Loucy (cell line): ENCODE measurements around the gene TLE3.
A peak's percentile ranks its signal among the peaks of the same experiment; 100 is the strongest.
"Not testable (repeated sequence)": the region's sequence is repeated elsewhere in the genome, so short reads cannot be mapped to it uniquely, and the experiment has no call there.

ENCODE experiments used
- H2AFZ ChIP-seq: fragments of 200-600 bp; sonication (generic); 2 replicates; pipeline ENCODE4 v1.6.0; 2016; ENCODE audit warnings: antibody characterized with exemption, mild to moderate bottlenecking, low read length, moderate library complexity
- H3F3A ChIP-seq: fragments of 200-600 bp; 2 replicates; pipeline ENCODE4 v1.6.0; 2016; ENCODE audit warnings: antibody characterized with exemption, low read depth, mild to moderate bottlenecking
- H3K27me3 ChIP-seq: fragments of 200-600 bp; sonication (generic); 2 replicates; pipeline ENCODE4 v1.6.1; 2014; ENCODE audit warnings: low read length, mild to moderate bottlenecking; ENCODE audit not compliant: insufficient read depth, poor library complexity, severe bottlenecking
- H3K36me3 ChIP-seq: fragments of 200-600 bp; sonication (generic); 2 replicates; pipeline ENCODE4 v1.6.1; 2016; ENCODE audit warnings: low read length; ENCODE audit not compliant: insufficient read depth
- H3K4me1 ChIP-seq: fragments of 200-600 bp; sonication (generic); 2 replicates; pipeline ENCODE4 v1.5.1; 2014; ENCODE audit warnings: low read length, mild to moderate bottlenecking; ENCODE audit not compliant: insufficient read depth, poor library complexity, severe bottlenecking
- H3K4me2 ChIP-seq: fragments of 200-600 bp; sonication (generic); 2 replicates; pipeline ENCODE4 v1.6.0; 2014; ENCODE audit warnings: antibody characterized with exemption, low read length, low read depth, mild to moderate bottlenecking; ENCODE audit not compliant: poor library complexity, severe bottlenecking
- H3K4me3 ChIP-seq: fragments of 200-600 bp; sonication (generic); 2 replicates; pipeline ENCODE4 v1.5.1; 2014; ENCODE audit warnings: low read length, mild to moderate bottlenecking, mixed read lengths; ENCODE audit not compliant: poor library complexity, severe bottlenecking
- H3K79me2 ChIP-seq: fragments of 200-600 bp; sonication (generic); 2 replicates; pipeline ENCODE4 v1.6.1; 2014; ENCODE audit warnings: low read length; ENCODE audit not compliant: insufficient read depth
- H3K9ac ChIP-seq: fragments of 200-600 bp; sonication (generic); 2 replicates; pipeline ENCODE4 v1.6.0; 2014; ENCODE audit warnings: mild to moderate bottlenecking, low read depth, low read length, moderate library complexity; ENCODE audit not compliant: poor library complexity, severe bottlenecking
- H3K9me2 ChIP-seq: fragments of 200-600 bp; sonication (generic); replicated peaks from 2 replicates; pipeline ENCODE4 v1.6.1; 2016; ENCODE audit warnings: low read depth, low read length, mixed read lengths
- H3K9me3 ChIP-seq: fragments of 200-600 bp; sonication (generic); 2 replicates; pipeline ENCODE4 v1.6.1; 2014; ENCODE audit warnings: mild to moderate bottlenecking, antibody characterized with exemption, low read length, low read depth; ENCODE audit not compliant: insufficient read depth
- H4K20me1 ChIP-seq: fragments of 200-600 bp; sonication (generic); 2 replicates; pipeline ENCODE4 v1.6.0; 2014; ENCODE audit warnings: antibody characterized with exemption, low read length, mild to moderate bottlenecking; ENCODE audit not compliant: insufficient read depth, poor library complexity, severe bottlenecking
- EZH2phosphoT487 ChIP-seq: fragments of 200-600 bp; IDR thresholded peaks from 2 replicates; pipeline ENCODE4 v1.6.1; 2018; ENCODE audit warnings: antibody characterized with exemption, mild to moderate bottlenecking, moderate library complexity, borderline replicate concordance
- TF ChIP-seq, protein P1 (sequence below): fragments of 200-600 bp; sonication (generic); conservative IDR thresholded peaks from 2 replicates; pipeline ENCODE4 v1.5.1; 2014; ENCODE audit warnings: mild to moderate bottlenecking, antibody characterized with exemption, low read length

The TLE3 gene

GRCh38 chr15:70140025-70140542 lies 42.4 kb upstream of the TLE3 start:
- Histone ChIP-seq H3K4me3 (no peak overlapping the region), H3K36me3 (no peaks in the 10 kb centered on the region), H4K20me1 (no peaks in the 10 kb centered on the region), H3K9me2 (no peaks in the 10 kb centered on the region), H3K79me2 (no peaks in the 10 kb centered on the region), H3K27me3 (no peaks in the 10 kb centered on the region), H3K4me1 (peaks cover 37% of the 10 kb centered on the region), H3K9ac (no peak overlapping the region), H2AFZ (no peak overlapping the region), H3F3A (no peaks in the 10 kb centered on the region), H3K4me2 (peak overlapping the region; percentile 9), H3K9me3 (no peaks in the 10 kb centered on the region)
- no peak for TF ChIP-seq EZH2phosphoT487
- TF ChIP-seq, protein P1, sequence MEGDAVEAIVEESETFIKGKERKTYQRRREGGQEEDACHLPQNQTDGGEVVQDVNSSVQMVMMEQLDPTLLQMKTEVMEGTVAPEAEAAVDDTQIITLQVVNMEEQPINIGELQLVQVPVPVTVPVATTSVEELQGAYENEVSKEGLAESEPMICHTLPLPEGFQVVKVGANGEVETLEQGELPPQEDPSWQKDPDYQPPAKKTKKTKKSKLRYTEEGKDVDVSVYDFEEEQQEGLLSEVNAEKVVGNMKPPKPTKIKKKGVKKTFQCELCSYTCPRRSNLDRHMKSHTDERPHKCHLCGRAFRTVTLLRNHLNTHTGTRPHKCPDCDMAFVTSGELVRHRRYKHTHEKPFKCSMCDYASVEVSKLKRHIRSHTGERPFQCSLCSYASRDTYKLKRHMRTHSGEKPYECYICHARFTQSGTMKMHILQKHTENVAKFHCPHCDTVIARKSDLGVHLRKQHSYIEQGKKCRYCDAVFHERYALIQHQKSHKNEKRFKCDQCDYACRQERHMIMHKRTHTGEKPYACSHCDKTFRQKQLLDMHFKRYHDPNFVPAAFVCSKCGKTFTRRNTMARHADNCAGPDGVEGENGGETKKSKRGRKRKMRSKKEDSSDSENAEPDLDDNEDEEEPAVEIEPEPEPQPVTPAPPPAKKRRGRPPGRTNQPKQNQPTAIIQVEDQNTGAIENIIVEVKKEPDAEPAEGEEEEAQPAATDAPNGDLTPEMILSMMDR = no peak

DNA sequence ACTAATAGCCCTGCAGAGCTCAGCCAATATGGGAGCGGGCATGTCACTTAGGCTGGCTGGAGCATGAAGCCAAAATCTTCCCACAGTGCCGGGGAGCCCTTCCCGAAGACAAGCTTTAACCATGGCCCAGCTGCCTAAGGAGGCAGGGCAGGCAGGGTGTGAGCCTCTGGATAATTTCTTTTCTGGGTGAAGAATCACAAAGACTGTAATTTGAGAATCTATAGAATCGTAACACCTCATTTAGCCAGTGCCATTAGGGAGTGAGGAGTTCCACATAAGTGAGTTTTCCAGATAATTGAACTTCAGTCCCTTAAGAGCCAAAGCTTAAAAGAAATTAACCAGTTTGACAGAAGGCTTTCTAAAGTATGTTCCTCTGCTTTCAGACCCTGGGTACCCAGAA lies 40.2 kb upstream of the TLE3 start:
- Histone ChIP-seq H3K4me1 (peaks cover 35% of the 10 kb centered on the region), H3K9me2 (no peaks in the 10 kb centered on the region), H3F3A (no peaks in the 10 kb centered on the region), H3K9ac (no peak overlapping the region), H3K27me3 (no peaks in the 10 kb centered on the region), H3K9me3 (no peaks in the 10 kb centered on the region), H3K79me2 (no peaks in the 10 kb centered on the region), H3K4me3 (no peak overlapping the region), H3K4me2 (no peak overlapping the region), H4K20me1 (no peaks in the 10 kb centered on the region), H2AFZ (no peak overlapping the region), H3K36me3 (no peaks in the 10 kb centered on the region)
- TF ChIP-seq EZH2phosphoT487 = no peak
- TF ChIP-seq, protein P1 = no peak

DNA sequence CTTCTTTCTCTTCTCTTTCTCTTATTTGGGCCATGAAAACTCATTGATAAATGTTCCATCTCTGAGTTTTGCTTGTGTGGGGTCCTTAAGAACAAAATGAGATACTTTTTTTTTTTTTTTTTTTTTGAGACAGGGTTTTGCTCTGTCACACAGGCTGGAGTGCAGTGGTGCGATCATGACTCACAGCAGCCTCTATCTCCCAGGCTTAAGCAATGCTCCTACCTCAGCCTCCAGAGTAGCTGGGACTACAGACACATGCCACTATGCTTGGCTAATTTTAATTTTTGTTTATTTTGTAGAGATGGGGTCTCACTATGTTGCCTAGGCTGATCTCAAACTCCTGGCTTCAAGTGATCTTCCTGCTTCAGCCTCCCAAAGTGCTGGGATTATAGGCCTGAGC lies 39.3 kb upstream of the TLE3 start:
- H3K4me2 ChIP-seq, H3K9me2 ChIP-seq, H4K20me1 ChIP-seq, H3K9ac ChIP-seq, H3K9me3 ChIP-seq, H3K36me3 ChIP-seq, H2AFZ ChIP-seq, H3K79me2 ChIP-seq, H3K4me3 ChIP-seq, H3K27me3 ChIP-seq, H3F3A ChIP-seq: not testable (repeated sequence)
- H3K4me1 ChIP-seq = peaks cover 26% of the 10 kb centered on the region

- no peaks in the 10 kb centered on the region for H3K36me3 ChIP-seq
- no peaks in the 10 kb centered on the region for H3F3A ChIP-seq
- H3K4me3 ChIP-seq = no peak overlapping the region
- no peak overlapping the region for H2AFZ ChIP-seq
- no peaks in the 10 kb centered on the region for H3K9me2 ChIP-seq
- no peak overlapping the region for H3K4me2 ChIP-seq
- H3K9ac ChIP-seq = no peak overlapping the region
- no peaks in the 10 kb centered on the region for H3K79me2 ChIP-seq
- no peaks in the 10 kb centered on the region for H3K4me1 ChIP-seq
- no peak for TF ChIP-seq EZH2phosphoT487
- TF ChIP-seq, protein P1 = no peak
- no peaks in the 10 kb centered on the region for H3K27me3 ChIP-seq
- H3K9me3 ChIP-seq = no peaks in the 10 kb centered on the region
- H4K20me1 ChIP-seq = no peaks in the 10 kb centered on the region
These were observed 36.2 kb upstream of the TLE3 start for GRCh38 chr15:70133781-70134421.
